Measurements from ENCODE around the gene SRCIN1.

The SRCIN1 gene

DNA sequence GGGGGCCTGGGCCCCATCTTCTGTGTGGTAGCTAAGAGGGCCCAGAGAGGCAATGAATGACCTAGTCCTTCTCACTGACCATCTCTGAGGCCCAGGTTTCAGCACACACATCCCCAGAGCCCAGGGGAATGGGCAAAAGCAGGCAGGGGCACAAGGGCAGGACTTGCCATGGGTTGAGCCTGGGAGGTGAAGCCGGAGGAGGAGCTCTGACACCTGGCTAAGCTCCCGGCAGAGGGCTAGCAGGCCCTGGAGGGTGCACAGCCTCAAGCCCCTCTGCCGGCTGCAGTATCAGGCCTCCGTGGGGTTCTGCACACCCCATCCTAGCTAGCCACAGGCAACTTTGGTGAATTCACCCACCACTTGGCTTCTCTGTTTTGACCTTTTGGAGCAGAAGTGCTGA, 5.3 kb downstream of the SRCIN1 start:
- no peak for DNase-seq (ENCODE audit: low read depth in 1 of 2, low spot score in 1 of 2)

DNA sequence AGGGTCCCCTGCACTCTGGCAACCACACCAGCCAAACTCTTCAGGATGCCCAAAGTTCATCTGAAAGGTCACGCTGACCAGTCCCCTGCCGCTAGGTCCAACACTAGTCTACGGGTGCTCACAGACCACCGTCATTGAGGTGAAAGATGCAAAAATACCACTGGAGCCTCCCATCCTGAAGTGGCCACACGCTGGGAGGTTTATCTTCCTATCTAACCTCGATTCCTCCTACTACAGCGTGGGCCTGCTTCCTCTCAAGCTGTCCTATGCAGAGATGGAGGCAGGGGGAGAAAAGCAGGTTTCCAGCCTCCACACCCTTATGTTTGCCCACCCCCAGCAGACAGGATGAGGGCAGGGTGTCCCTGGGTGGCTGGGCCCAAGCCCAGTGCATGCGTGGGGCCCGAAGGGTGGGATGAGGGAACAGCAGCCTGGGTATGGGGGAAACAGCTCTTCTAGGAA, 6.3 kb downstream of the SRCIN1 start:
- no peak for DNase-seq (ENCODE audit: low read depth in 1 of 2, low spot score in 1 of 2)

DNA sequence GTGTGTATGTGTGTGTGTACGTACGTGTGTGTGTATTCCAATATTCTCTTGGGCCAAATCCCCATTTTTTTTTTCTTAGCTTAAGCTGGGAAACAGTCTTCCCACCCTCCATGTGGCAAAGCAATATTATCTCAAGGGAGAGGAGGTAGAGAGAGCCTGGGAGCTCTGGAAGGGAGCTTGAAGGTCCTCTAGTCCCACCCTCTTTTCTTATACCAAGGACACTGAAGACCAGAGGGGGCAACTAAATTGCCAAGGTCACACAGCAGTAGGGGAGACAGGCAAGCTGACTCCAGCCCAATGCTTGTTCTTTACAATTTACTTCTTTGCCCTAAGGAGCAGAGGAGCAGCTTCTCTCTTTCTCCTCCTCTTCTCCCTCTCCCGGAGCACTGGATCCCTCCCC, 6.8 kb downstream of the SRCIN1 start:
- no peak for DNase-seq (ENCODE audit: low read depth in 1 of 2, low spot score in 1 of 2)

DNA sequence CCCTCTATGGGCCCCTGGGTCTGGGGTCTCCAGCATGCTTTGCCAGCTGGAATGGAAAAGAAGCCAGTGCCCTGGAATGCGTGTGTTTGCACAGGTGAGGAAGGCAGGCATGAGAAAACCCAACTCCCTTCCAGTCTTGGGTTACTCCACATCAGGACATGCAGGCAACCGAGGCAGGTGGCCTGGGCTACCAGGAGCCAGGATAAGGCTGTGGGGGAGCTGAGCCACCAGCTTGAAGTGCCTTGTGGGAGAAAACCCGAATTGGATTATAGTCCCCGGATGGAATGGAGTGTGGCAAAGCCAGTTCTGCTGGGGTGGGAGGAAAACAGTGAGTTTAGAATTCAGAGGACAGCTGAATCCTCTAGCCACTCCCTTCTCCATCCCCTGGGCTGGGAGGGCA, 7.2 kb downstream of the SRCIN1 start:
- no peak for DNase-seq (ENCODE audit: low read depth in 1 of 2, low spot score in 1 of 2)

DNA sequence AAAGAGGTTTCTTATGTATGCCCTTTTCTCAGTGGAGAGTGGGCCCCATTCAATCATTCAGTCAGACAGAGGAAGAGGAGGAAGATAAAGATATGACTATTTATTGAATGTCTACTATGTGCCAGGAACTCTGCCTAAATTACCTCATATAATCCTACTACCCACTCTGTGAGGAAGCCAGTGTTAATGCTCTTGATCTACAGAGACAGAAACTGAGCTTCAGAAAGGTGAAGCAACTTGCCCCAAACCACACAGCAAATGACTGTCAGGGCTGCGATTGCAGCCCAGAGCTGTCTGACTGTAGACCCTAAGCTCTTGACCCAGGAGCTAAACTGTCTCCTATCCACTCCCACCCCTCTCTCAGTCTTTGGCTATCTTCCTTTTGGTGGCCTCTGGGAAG, 8.4 kb downstream of the SRCIN1 start:
- no peak for DNase-seq (ENCODE audit: low read depth in 1 of 2, low spot score in 1 of 2)

DNA sequence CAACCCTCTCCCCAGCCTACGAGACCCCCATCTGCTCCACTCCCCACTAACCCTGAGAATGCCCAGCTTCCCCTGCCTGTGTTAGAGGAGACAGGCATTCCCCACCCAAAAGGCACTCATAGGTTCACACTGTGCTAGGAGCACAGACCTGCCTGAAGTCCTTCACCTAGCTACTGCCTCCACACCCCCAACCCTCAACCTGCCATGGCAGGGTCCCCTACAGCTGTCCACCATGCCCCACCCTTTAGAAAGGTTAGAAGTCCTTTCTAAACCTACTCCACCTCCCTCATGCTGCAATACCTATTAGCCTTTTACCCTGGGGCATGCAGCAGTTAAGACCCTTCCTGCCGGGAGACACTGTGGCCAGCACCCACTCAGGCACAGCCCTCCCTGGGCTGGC, 9.1 kb downstream of the SRCIN1 start:
- no peak for DNase-seq (ENCODE audit: low read depth in 1 of 2, low spot score in 1 of 2)

DNA sequence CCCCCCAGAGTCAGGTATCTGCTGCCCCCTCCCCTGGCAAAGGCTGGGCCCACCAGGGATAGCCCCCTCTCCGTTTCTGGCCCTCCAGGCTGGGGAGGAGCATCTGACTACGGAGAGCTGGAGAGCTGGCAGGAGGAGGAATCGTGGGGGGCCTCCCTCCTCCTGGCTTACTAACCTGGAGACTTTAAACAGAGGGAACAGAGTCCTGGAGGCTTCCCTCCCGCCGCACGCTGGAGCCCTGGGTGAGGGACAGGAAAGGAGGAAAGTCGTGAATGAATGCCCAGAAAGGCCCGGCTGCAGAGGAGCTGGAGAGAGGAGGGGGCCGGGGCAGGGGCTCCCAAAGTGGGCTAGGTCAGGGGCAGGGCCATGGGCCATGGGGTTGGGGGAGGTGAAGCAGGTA, 9.9 kb downstream of the SRCIN1 start:
- DNase-seq (ENCODE audit: low read depth in 1 of 2, low spot score in 1 of 2) = no peak

DNA sequence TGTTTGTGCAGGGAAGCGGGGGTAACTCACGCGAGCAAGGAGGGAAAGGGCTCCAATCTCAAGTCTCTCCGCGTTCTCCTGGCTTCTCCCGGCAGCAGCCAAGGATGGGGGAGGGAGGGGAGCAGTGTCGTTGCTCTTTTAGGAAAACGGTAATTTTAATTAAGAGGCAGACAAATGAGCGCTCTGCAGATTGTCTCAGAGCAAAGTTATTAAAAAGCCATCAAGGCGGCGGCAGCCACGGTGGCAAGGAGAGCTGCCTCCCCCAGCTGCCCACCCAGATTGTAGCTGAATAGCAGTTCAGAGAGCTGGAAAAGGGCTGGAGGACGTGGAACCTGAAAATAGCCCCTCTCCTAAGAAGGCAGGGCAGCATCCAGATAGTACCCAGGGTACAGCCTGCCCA, 11.6 kb downstream of the SRCIN1 start:
- no peak for DNase-seq (ENCODE audit: low read depth in 1 of 2, low spot score in 1 of 2)

DNA sequence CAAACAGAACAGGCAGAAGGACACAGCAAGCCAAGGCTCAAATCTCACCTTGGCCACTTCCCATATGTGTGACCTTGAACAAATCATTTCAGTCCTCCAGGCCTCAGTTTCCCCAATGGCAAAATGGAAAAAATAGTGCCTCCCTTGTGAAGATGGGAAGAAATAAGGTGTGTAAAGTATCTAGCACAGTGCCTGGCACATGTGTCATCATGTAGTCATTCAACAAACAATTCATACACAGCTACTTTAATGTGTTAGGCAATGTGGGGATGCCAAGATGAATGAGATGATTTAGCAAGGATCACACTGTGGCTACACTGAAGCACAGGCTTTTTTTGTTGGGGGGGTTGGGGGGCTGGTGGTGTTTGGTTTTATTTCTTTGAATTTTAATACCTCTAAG, 13.3 kb downstream of the SRCIN1 start:
- no peak for DNase-seq (ENCODE audit: low read depth in 1 of 2, low spot score in 1 of 2)

DNA sequence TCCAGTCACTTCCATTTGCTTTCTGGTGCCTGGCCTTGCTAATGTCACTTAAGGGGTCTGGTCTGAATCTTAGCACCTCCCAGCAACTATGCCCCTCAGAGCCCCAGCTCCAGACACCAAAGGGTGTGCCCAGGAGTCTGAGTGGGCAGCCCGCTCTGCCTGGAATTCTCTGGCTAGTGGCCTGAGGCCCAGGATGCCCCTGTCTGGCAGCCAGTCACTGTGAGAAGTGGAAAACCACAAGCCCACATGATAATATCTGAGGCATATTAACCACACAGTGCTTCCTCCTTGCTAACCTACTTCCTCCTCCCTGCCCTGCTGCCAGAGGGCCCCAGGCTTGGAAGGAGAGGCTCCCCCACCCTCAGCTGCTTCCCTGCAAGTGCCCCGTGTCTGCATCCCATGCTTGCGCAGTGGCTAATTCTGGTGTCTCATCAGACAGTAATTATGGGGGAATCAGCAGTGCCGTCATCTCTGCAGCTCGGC, 14.0 kb downstream of the SRCIN1 start:
- DNase-seq (ENCODE audit: low read depth in 1 of 2, low spot score in 1 of 2) = no peak

DNA sequence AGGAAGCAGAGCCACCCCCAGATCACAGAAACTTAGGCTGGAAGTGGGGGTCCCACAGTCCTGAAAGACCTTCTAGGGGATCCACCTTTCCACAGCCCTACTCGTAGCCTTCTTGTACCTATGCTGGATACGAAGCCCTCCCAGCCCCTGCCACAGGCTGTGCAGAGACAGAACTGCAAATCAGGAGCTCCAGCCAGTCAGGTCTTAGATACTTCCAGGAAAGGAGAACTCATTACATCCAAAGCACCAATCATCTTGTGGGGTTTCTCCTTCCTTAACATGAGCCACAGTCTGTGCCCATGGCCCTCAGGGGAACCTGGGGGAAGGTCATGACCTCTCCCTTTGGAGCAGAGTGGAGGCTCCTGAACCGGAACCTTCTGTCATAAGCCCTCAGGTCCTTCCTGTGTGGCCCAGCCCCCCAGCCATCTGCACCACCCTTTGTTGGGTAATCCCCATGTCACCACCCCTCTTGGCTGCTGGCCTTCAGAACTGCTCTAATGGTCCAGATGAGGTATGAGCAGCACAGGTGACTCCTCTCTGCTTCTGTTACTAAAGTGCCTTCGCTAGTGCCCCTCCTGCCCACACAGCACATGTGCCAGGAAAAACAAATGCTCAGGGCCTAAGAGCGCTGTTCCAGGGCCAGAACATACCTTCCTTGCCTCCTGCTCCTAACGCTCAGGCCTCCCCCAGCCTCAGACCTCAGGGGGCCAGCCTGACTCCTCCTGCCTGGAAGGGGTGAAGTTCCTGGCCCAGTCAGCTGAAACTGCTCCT, 14.6 kb downstream of the SRCIN1 start:
- no peak for DNase-seq (ENCODE audit: low read depth in 1 of 2, low spot score in 1 of 2)

DNA sequence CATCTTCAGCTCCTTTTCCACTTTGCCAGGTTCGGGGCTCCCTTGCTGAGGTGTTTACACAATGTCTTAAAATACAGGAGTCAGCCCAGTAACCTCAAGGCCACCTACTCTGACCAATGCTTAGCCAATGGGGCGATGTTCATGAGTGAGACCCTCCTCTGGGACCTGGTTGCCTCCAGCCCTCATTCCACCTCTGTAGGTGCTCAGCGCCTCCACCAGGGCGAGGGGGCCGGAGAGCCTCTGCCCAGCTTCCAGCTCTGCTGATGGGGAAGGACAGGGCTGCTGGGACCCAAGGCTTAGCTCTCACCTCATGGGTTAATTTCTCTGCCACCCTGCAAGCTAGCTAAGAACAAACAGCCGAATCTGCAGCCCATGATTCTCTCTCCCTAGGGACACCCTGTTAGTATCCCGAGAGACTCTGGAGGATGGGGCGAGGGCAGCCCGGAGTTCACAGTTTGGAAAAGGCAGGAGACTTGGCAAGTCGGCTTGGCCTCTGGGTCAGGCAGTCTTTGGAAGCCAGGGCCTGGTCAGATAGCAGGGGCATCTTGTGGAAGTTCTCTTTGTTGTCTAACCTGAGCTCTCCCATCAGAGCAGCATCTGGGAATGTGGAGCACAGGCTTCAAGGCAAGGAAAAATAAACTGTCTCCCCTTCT, 16.2 kb downstream of the SRCIN1 start:
- DNase-seq (ENCODE audit: low read depth in 1 of 2, low spot score in 1 of 2) = no peak

DNA sequence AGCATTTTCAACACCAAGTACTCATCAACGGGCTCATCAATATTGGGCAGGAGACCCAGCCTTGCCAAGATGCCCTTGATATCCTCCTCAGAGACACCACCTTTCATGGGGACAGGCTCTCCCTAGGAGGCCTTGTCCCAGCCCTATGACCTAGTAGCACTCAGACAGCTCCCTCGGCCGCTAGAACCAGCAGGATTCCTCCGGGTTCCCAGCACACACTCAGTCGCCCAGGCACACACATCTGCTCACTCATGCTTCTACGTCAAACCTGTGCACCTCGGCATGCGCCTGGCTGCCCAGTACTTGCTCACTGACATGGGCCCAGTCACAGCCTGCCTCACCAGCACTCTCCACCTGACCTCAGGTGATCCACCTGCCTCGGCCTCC, 17.0 kb downstream of the SRCIN1 start:
- no peak for DNase-seq (ENCODE audit: low read depth in 1 of 2, low spot score in 1 of 2)

DNA sequence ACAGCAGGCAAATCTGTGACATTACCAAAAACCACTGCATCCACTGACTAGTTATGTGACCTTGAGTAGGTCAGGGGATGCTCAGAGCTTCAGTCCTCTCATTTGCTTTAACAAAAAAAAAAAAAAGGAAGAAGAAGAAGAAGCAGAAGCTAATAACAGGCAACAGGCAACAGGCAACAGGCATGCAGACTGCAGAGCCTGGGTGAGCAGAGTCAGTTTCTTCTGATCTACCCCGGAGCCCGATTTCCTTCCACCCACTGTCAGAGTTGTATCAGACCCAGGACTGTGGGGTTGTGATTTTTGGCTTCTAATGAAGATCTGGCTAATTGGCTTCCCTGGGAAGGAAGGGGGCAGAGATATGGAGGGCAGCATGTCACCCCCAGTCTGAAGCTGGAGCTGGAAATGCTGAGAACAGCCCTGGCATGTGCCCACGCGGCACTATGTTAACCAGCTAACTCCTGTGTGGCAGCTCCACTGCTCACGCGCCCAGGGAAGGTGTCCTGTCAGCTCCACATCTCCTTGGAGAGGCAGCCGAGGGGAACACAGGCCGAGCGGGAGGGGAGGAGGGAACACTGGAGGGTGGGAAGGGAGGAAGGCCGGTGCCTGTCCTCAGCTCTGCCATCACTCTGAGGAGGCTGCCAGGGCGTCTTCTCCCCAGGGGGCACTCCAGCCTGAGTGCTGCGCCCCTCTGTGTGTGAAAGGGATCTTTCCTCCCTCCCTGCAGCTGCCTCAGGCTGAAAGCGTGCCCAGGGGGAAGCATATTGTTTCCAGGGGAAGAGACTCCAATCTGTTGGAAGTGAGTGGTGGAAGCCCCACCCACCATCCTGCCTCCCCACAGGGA, 17.6 kb downstream of the SRCIN1 start:
- DNase-seq (ENCODE audit: low read depth in 1 of 2, low spot score in 1 of 2) = no peak

DNA sequence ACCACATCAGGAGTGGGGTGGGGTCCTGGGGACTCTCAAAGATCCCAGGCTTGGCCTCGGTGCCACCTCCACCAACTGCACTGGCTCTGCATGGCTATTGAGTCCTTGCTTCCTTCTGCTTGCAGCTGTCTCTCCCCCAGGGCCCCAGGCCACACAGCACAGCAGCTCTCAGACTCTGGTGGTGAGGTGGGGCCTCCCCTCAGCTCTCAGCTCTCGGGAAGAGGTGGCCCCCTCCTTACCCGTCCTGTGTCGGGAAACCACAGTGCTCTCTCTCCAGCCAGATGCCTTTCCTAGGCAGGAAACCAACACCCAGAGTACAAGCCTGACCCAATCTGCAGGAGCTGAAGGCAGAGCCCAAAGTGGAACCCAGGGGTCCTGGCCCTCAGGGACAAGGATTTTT, 18.5 kb downstream of the SRCIN1 start:
- DNase-seq (ENCODE audit: low read depth in 1 of 2, low spot score in 1 of 2) = no peak

DNA sequence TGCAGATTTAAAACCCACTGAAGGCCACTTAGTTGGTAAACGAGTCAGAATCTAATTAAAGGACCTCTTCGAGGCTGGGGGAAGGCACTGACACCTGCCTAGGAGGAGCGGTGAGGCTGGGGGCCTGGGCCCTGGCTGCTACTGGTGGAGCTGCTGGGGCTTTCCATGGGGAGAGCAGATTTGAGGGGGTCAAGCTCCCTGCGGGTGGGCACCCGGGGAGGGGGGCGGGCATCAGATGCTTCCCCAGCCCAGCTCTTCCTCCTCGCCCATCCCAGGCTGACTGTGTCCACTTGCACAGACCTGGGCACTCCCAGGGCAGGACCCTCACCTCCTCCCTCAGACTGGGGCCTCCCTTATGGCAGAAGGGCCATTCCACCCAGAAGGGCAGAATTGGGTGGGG, 19.0 kb downstream of the SRCIN1 start:
- no peak for DNase-seq (ENCODE audit: low read depth in 1 of 2, low spot score in 1 of 2)

DNA sequence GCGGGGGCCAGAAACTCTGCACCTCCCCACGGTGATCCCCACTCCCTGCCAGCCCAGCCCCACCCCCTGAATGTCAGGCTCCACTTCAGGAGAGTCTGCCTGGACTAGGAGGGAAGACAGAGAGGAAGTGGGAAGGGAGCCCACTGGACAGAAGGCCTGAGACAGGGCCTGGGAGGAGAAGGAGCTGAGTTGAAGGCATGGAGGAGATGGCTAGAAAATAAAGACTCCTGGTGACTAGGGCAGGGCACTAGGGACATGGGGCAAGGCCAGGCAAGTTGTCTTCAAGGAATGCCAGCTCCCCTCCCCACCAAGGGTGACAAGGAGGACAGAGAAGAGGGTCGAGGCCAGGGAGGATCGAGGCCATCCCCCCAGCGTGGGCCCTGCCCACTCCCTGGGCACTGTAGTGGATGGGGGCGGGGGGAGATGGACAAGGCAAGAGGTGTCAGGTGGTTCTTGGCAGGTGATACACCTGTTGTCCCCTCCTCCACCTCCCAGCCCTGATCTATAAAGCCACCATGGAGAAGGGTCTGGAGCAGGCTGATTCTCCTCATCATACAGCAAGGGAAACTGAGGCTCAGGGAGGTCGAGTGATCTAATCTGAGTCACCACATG, 19.7 kb downstream of the SRCIN1 start:
- DNase-seq (ENCODE audit: low read depth in 1 of 2, low spot score in 1 of 2) = no peak

DNA sequence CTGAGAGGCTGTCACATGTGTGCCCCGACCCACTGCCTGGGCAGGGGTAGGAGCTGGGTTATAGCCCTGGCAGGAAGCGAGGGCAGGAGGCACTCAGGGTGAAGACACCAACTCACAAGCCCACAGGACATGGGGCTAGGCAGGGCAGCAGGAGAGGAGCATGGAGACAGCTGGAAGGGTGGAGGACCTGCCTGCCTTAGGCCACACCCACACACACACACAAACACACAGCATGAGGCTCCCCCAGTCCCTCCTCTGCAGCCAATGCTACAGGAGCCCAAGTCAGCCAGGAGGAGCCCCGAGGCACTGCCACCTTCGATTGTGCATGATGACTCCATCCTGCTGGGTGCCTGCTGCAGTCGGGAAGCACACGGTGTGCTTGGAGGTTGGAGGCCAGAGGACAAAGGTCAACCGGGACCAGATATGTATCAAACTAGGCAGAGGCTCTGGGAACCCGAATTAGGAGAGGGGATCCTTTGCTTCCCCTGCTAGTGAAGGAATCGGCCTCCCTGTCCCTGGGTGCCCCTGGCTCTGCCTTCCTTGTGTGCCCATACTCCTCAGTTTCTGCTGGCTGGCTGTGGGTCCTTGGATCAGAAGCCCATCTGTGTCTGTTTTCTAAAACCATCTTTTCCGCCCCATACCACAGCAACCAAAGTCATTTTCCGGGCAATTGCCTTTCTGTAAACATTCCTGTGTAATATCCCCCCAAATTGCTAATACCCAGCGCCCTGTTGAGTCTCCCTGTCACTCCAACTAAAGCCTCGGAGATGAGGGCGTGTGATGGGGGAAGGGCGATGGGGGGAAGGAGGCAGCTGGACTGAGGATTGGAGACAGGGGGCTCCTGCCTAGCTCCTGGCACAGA, 20.5 kb downstream of the SRCIN1 start:
- DNase-seq (ENCODE audit: low read depth in 1 of 2, low spot score in 1 of 2) = no peak

DNA sequence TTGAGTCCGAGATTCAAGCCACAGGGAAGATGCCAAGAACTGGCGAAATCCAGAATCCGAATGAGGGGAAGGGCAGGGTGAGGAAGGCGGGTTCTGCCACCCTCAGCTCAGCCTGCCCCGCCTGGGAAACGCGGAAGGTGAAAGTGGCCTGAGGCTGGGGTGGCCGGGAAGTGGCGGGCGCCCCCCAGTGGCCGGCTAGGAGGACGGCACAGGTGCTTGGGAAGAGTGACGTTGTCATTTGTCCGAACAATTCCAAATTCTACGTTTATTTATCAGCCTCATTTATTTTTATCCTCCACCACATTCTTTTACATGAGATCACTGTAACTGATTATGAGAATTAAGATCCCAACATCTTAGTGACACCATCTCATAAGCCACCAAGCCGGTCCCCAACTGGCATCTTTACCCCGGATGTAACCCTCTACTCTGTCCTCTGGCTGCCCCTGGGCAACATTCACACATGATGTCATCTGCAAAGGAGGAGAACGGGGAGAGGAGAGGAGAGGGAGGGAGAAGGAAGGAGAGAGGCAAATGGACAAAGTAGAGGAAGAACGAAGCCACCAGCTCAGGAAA, 21.3 kb downstream of the SRCIN1 start:
- peak; percentile 29 to 37 for DNase-seq (ENCODE audit: low read depth in 1 of 2, low spot score in 1 of 2)

DNA sequence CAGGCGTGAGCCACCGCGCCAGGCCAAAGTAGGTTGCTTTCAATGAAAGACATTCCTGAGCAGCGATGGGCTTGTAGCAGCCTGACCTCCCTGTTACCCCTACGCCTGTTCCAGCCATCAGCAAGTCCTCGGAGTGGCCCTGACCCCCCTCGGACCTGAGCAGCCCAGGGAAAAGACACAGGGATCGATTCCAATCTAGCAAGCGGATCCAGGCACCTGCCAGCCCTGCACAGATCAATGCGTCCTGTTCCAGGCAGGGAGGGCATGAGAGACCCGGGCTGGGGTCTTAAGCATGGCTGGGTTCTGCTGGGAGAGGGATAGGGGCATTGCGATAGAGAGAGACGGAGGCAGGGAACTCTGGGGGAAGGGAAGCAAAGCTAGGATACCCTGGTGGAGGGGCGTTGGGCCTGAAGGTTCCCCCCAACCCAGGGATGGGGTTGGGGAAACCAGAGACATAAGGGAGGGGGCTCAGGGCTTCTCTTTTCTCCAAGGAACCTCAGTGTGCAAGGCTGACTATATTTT, 21.9 kb downstream of the SRCIN1 start:
- DNase-seq (ENCODE audit: low read depth in 1 of 2, low spot score in 1 of 2) = no peak

Data from activated T-helper 1 cell treated with anti-CD3 and anti-CD28 coated beads, Interleukin-2, amount 50 U/mL, for 16 hours (primary cell).